Erythroblast (primary cell): ENCODE results near the gene KAT2A.

Source experiments
- GATA1 ChIP-seq: IDR thresholded peaks from 2 replicates; pipeline ENCODE4 v1.6.1; 2011; ENCODE audit warnings: low read depth, mild to moderate bottlenecking, control low read depth, low read length, moderate library complexity
- POLR2A ChIP-seq: IDR thresholded peaks from 2 replicates; pipeline ENCODE4 v1.6.1; 2011; ENCODE audit warnings: mild to moderate bottlenecking, low read length

GRCh38 chr17:42101513-42102292 is 19.5 kb downstream of the KAT2A start:
- TF ChIP-seq POLR2A: no peak
- TF ChIP-seq GATA1: no peak
